GM12878 (cell line): ENCODE measurements around the gene DDR1. TPM values are rescaled to one million over a fixed set of nuclear protein-coding genes. Genes with fewer than 3 reads are reported as not detected.

ENCODE experiments used
- ATAC-seq: fragments of 200-7000 bp; cut with Tn5 transposase; 3 replicates; pipeline ENCODE4 v1.9.1; 2020; ENCODE audit warnings: mild to moderate bottlenecking, moderate library complexity
- BruUV-seq: library from RNA; stranded (reverse); fragments of 400-500 nt; replicated peaks from 2 replicates; lab custom pipeline; 2021; lab: Mats Ljungman, UMichigan
- CTCF ChIA-PET: fragments of 300-600 bp; sonication (Branson Sonifier 250); formaldehyde crosslinking; extraction: SDS; loops from one replicate; lab custom pipeline; 2021; ENCODE audit warnings: inconsistent platforms; lab: Yijun Ruan, JAX
- POLR2A ChIA-PET: fragments of 350-600 bp; formaldehyde crosslinking; extraction: SDS; loops from one replicate; lab custom pipeline; 2021; ENCODE audit warnings: inconsistent platforms; lab: Charles Lee
- RAD21 ChIA-PET: fragments of 300-600 bp; sonication (Branson Sonifier 250); formaldehyde crosslinking; loops from one replicate; lab custom pipeline; 2023; ENCODE audit warnings: antibody characterized with exemption; ENCODE audit not compliant: unreplicated experiment; lab: Charles Lee
- SMC1A ChIA-PET: fragments of 300-600 bp; sonication (Branson Sonifier 250); formaldehyde crosslinking; loops from one replicate; lab custom pipeline; 2023; ENCODE audit not compliant: unreplicated experiment, uncharacterized antibody; lab: Charles Lee
- DNase-seq: peaks from one replicate; pipeline ENCODE4 v3.0.0-alpha.2; 2011; ENCODE audit warnings: low read depth, low spot score
- FAIRE-seq: peaks from 3 replicates; lab custom pipeline; 2011; peaks lifted over from hg19 to GRCh38; lab: Jason Lieb, UNC
- H2AFZ ChIP-seq: 2 replicates; pipeline ENCODE4 v1.6.0; 2011; ENCODE audit warnings: low read depth, low read length, control low read depth; ENCODE audit not compliant: control insufficient read depth
- H3K27ac ChIP-seq: 2 replicates; pipeline ENCODE4 v1.5.1; 2011; ENCODE audit warnings: control low read depth; ENCODE audit not compliant: control insufficient read depth, insufficient read depth
- H3K27me3 ChIP-seq, 2 experiments: replicated peaks in 1 of 2; 2 replicates each; pipeline versions ENCODE4 v1.6.0 to v1.6.1; 2011; ENCODE audit warnings: low read length in 1 of 2; ENCODE audit not compliant: control insufficient read depth in 2 of 2, insufficient read depth in 2 of 2
- H3K36me3 ChIP-seq, 2 experiments: 2 replicates each; pipeline ENCODE4 v1.5.1; 2011; ENCODE audit warnings: low read length in 1 of 2; ENCODE audit not compliant: control insufficient read depth in 2 of 2, insufficient read depth in 2 of 2
- H3K4me1 ChIP-seq: 2 replicates; pipeline ENCODE4 v1.6.1; 2011; ENCODE audit warnings: mild to moderate bottlenecking, low read length, moderate library complexity, mixed read lengths; ENCODE audit not compliant: control insufficient read depth, insufficient read depth
- H3K4me2 ChIP-seq: 2 replicates; pipeline ENCODE4 v1.6.0; 2011; ENCODE audit warnings: control low read depth; ENCODE audit not compliant: control insufficient read depth, insufficient read depth
- H3K4me3 ChIP-seq: fragments of 200-600 bp; sonication (generic); 2 replicates; pipeline ENCODE4 v1.5.1; 2016
- H3K79me2 ChIP-seq: 2 replicates; pipeline ENCODE4 v1.6.0; 2011; ENCODE audit warnings: low read length; ENCODE audit not compliant: control insufficient read depth, insufficient read depth
- H3K9ac ChIP-seq: 2 replicates; pipeline ENCODE4 v1.8.0; 2011; ENCODE audit warnings: low read length, control low read depth, mixed read lengths; ENCODE audit not compliant: control insufficient read depth, insufficient read depth
- H3K9me3 ChIP-seq: replicated peaks from 3 replicates; pipeline ENCODE4 v1.5.1; 2011; ENCODE audit warnings: mild to moderate bottlenecking, low read length; ENCODE audit not compliant: control insufficient read depth, insufficient read depth
- H4K20me1 ChIP-seq: 2 replicates; pipeline ENCODE4 v1.6.0; 2011; ENCODE audit not compliant: control insufficient read depth, insufficient read depth
- ASH2L ChIP-seq: fragments of 300-600, 200-600 bp; sonication (generic); IDR thresholded peaks from 2 replicates; pipeline ENCODE4 v1.6.1; 2017; ENCODE audit warnings: low read depth, mild to moderate bottlenecking, borderline replicate concordance
- BACH1 ChIP-seq: fragments of 450-650 bp; IDR thresholded peaks from 2 replicates; pipeline ENCODE4 v1.6.1; 2017; ENCODE audit warnings: mild to moderate bottlenecking, borderline replicate concordance
- BMI1 ChIP-seq: fragments of 450-650 bp; IDR thresholded peaks from 2 replicates; pipeline ENCODE4 v1.6.1; 2016; ENCODE audit warnings: mild to moderate bottlenecking, moderate library complexity, borderline replicate concordance
- BRCA1 ChIP-seq: IDR thresholded peaks from 2 replicates; pipeline ENCODE4 v1.6.1; 2011; ENCODE audit warnings: low read depth, low read length, improper control_type of control experiment
- ETV6 ChIP-seq, 2 experiments: fragments of 450-650 bp in 1 of 2; IDR thresholded peaks in 1 of 2; conservative IDR thresholded peaks in 1 of 2; 2 replicates each; pipeline ENCODE4 v1.6.1; 2014; ENCODE audit warnings: antibody characterized with exemption in 1 of 2, borderline replicate concordance in 1 of 2, low read depth in 1 of 2, mild to moderate bottlenecking in 1 of 2, moderate library complexity in 1 of 2
- EZH2 ChIP-seq: IDR thresholded peaks from 2 replicates; pipeline ENCODE4 v1.6.1; 2012; ENCODE audit warnings: low read depth, mild to moderate bottlenecking, control low read depth, inconsistent platforms, low read length, borderline replicate concordance; ENCODE audit not compliant: control insufficient read depth
- IKZF1 ChIP-seq: fragments of 450-650 bp; conservative IDR thresholded peaks from 2 replicates; pipeline ENCODE4 v1.6.1; 2017; ENCODE audit warnings: antibody characterized with exemption, mild to moderate bottlenecking
- RBBP5 ChIP-seq: fragments of 200-600 bp; sonication (generic); conservative IDR thresholded peaks from 2 replicates; pipeline ENCODE4 v1.6.1; 2016
- SRF ChIP-seq, 2 experiments: IDR thresholded peaks; 2 replicates each; pipeline ENCODE4 v1.6.1; 2011; ENCODE audit warnings: low read depth in 2 of 2, low read length in 2 of 2, mild to moderate bottlenecking in 1 of 2, moderate library complexity in 1 of 2
- TAF1 ChIP-seq: IDR thresholded peaks from 2 replicates; pipeline ENCODE4 v1.6.1; 2011; ENCODE audit warnings: mild to moderate bottlenecking, low read depth, low read length, borderline replicate concordance
- TCF7 ChIP-seq: IDR thresholded peaks from 2 replicates; pipeline ENCODE4 v1.6.1; 2014; ENCODE audit warnings: antibody characterized with exemption, borderline replicate concordance
- WGBS: methylation state at CpG from one replicate; pipeline ENCODE4 v1.1.6; 2016; ENCODE audit warnings: low lambda C conversion rate; ENCODE audit not compliant: insufficient replicate concordance, insufficient coverage; ENCODE audit errors: missing lambda C conversion rate; 5-methylcytosine and 5-hydroxymethylcytosine counted together
- in situ Hi-C: fragments of 300-500 bp; cut with MboI; formaldehyde crosslinking; loops from 9 replicates; pipeline ENCODE4 v1.14.3; 2018; ENCODE audit warnings: mixed read lengths
- intact Hi-C: fragments of 100-400 bp; cut with micrococcal nuclease; formaldehyde crosslinking; loops from one replicate; pipeline ENCODE4 v1.14.2; 2022; ENCODE audit not compliant: unreplicated experiment
- polyA plus RNA-seq, 11 experiments: library from polyadenylated mRNA; depleted of rRNA in 4 of 11; unstranded in 6 of 11; stranded (reverse) in 5 of 11; fragments of >200 nt; fragmentation: Nextera tagmentation in 4 of 11; fragmentation: Illumina TruSeq in 1 of 11; extraction: Ambion mirVana in 4 of 11; extraction: Trizol in 1 of 11; gene quantifications; 1 replicate in 1 of 11; 2 replicates in 10 of 11; pipeline versions ENCODE4 v1.2.1 to v1.2.3, GENCODE V29; 2011 to 2016; ENCODE audit warnings: inconsistent platforms in 2 of 11, missing spikeins in 2 of 11, low read depth in 1 of 11
- total RNA-seq, 4 experiments: library from RNA; depleted of rRNA in 3 of 4; stranded (reverse); fragments of >200 nt in 3 of 4; fragmentation: Illumina TruSeq in 1 of 4; extraction: Trizol in 1 of 4; gene quantifications; 2 replicates each; pipeline versions ENCODE4 v1.2.1 to v1.2.3, GENCODE V29; 2013 to 2021
- TF ChIP-seq, protein P1 (sequence below): IDR thresholded peaks from 2 replicates; pipeline ENCODE4 v1.6.1; 2011; ENCODE audit warnings: borderline replicate concordance, low read depth, mild to moderate bottlenecking, moderate library complexity, mixed read lengths, low read length; ENCODE audit not compliant: insufficient read depth; ENCODE audit errors: extremely low read length

DDR1 gene
- total and polyA plus RNA-seq, 10 of the 15 experiments (the other 5 are each of a cell fraction or from before 2014, with no cell fraction given) = 1.1 to 39.0 (median 11.9) TPM

DNA sequence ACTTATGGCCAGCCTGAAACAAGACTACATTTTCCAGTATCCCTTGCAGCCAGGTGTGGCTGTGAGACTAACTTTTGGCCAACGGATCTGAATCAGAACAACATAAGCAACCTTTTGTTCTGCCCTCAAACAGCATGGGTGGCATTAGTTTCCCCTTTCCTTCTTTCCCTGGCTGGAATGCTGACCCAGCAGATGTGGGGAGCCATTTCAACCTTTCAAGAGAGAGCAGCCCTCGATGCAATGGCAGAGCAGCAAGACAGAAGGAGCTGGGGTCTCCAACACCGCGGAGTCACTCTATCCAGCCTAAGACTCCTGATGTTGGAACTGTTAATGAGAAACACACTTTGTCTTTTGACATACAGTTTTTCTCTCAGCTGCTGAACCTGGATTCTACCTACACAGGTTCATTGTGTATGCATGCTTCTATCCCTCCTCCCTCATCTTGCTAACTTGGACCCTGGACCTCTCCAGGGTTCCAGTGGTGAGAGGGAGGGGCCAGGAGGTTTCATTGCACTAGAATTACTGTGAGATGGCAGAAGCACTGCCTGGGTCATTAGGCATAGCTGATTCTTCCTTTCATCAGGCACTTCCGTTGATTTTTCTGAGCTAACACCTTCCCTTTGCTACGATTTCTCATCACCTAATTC lies 28.8 kb upstream of the DDR1 start:
- SMC1A ChIA-PET = interaction anchor here (0.7 to 2.2 kb wide), 4 partner anchors 12 to 33 kb away, joined by 3 to 7 read pairs (median 4); no protein-coding TSS in a partner anchor
- POLR2A ChIA-PET = no interaction called here
- RAD21 ChIA-PET = no interaction called here

More for the DNA sequence above, 28.8 kb upstream of the DDR1 start:
- H3K9me3 ChIP-seq = peaks cover 14% of the 10 kb centered on the region
- BruUV-seq = no TSS peak
- no peak overlapping the region for H3K4me2 ChIP-seq
- WGBS = 48% methylated on average over 6 of the region's 6 CpGs
- H4K20me1 ChIP-seq = no peaks in the 10 kb centered on the region
- FAIRE-seq (no peak), DNase-seq (no peak), ATAC-seq (no peak)
- H3K36me3 ChIP-seq = no peaks in the 10 kb centered on the region
- intact Hi-C loops (no loop called here), in situ Hi-C loops (no loop called here)
- no peak overlapping the region for H3K4me3 ChIP-seq
- H3K4me1 ChIP-seq = peaks cover 19% of the 10 kb centered on the region
- no peaks in the 10 kb centered on the region for H3K27me3 ChIP-seq
- CTCF ChIA-PET = interaction anchor here (0.9 to 2.1 kb wide), 3 partner anchors 18 to 187 kb away, joined by 3 to 8 read pairs (median 3); no protein-coding TSS in a partner anchor
- no peaks in the 10 kb centered on the region for H3K79me2 ChIP-seq
- no peak overlapping the region for H3K9ac ChIP-seq
- no peak overlapping the region for H3K27ac ChIP-seq
- TF ChIP-seq TCF7 (no peak), BACH1 (no peak), EZH2 (no peak), BMI1 (no peak), RBBP5 (no peak), BRCA1 (no peak), ASH2L (no peak), ETV6 (conservative IDR thresholded peaks at IDR 0.05 in 1 of 2, IDR thresholded peaks at IDR 0.05 in 1 of 2; ENCODE audit: borderline replicate concordance in 1 of 2, low read depth in 1 of 2) (no peak), SRF (IDR thresholded peaks at IDR 0.05; ENCODE audit: low read depth in 2 of 2, low read length in 2 of 2) (no peak), TAF1 (no peak), IKZF1 (no peak)
- TF ChIP-seq, protein P1, sequence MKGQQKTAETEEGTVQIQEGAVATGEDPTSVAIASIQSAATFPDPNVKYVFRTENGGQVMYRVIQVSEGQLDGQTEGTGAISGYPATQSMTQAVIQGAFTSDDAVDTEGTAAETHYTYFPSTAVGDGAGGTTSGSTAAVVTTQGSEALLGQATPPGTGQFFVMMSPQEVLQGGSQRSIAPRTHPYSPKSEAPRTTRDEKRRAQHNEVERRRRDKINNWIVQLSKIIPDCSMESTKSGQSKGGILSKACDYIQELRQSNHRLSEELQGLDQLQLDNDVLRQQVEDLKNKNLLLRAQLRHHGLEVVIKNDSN = no peak
- no peak overlapping the region for H2AFZ ChIP-seq
